Smooth muscle cell of the umbilical artery (primary cell): ENCODE data around the gene TMEM167B. TPM values are rescaled to one million over a fixed set of nuclear protein-coding genes. Genes with fewer than 3 reads are reported as not detected.

Experiments
- total RNA-seq: library from RNA; depleted of rRNA; stranded (reverse); fragments of >200 nt; gene quantifications from 2 replicates; pipeline ENCODE4 v1.2.3, GENCODE V29; 2014

The TMEM167B gene
- 33.0 and 40.7 TPM in 2 replicates for total RNA-seq

DNA sequence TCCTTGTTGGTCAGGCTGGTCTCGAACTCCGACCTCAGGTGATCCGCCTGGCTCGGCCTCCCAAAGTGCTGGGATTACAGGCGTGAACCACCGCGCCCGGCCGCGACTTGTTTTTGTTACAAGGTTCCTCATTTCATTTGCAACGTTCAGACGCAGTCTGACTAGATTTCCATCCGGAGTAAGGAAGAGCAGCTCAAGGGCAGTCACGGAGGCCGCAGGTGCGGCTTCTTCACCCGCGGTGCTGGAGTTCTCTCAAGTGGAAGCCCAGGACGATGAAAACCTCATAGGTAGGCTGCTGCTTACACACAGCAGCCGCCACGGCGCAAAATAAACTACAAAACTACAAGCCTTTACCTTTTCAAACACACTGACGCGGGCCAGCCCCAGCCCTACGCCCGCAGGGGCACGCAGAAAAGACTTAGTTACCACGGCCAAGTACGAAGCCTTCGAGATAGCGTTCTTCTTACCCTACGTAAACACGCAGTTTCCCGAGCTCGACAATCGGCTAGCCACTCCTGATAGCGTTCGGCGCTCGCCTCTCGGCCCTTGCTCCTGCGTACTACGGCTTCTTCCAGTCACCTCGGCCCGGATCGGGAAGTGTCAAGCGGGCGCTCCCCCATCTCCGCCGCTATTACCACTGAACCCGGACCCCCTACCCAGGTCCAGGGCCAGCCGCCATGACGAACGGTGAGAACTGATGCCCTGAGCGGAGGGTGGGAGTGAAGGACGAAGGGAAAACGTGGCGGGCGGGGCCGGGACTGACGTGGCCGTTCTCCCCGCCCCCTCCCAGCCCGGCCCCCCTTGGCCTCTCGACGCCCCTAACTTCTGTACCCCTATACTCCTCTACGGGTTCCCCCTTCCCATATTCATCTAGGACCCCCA lies at the start of gene TMEM167B:
Gene TMEM167B, plus strand, starts transcription at position 569 of the 882 bp plus-strand sequence. Its CDS starts 109 bp downstream, at position 678.

DNA sequence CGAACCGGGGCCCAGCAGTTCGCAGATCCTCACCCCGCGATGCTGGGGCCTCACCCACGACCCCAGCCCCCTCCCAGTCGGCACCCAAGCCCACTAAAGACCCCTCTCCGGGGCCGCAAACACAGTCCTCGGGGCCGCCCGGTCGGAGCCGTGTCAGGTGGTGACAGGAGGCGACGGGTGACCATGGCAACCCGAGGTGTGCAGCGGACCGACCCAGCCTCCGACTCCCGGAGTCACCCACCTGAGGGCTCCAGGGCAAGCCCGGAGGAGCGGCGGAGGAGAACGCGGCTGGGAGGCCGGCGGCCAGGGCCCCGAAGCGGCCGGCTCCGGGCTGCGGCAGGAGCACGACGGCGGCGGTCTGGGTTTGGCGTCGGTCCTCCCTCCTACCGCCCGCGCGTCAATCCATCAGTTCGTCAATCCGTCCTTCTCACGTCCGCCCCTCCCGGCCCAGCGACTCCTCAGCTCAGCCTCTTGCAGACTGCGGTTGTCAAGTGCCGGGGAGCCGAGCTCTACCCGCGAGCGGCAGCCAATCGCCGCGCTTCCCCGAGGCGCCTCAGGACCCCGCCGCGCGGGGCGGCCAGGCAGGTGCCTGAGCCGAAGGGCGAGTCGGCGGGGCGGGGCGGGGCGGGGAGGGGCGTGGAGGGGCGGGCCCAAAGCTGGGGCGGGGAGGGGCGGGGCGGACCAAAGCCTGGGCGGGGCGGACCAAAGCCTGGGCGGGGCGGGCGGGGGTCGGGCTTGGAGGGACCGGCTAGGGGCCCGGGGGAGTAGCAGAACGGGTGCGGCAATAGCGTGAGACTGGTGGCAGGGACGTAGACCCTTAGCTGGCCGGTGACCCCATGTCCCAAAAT lies 48.7 kb upstream of the TMEM167B start, which contains the start of gene WDR47:
Gene WDR47, minus strand, starts transcription at position 482 of the 848 bp plus-strand sequence. CDS start 18,590 bp downstream, outside the sequence.

DNA sequence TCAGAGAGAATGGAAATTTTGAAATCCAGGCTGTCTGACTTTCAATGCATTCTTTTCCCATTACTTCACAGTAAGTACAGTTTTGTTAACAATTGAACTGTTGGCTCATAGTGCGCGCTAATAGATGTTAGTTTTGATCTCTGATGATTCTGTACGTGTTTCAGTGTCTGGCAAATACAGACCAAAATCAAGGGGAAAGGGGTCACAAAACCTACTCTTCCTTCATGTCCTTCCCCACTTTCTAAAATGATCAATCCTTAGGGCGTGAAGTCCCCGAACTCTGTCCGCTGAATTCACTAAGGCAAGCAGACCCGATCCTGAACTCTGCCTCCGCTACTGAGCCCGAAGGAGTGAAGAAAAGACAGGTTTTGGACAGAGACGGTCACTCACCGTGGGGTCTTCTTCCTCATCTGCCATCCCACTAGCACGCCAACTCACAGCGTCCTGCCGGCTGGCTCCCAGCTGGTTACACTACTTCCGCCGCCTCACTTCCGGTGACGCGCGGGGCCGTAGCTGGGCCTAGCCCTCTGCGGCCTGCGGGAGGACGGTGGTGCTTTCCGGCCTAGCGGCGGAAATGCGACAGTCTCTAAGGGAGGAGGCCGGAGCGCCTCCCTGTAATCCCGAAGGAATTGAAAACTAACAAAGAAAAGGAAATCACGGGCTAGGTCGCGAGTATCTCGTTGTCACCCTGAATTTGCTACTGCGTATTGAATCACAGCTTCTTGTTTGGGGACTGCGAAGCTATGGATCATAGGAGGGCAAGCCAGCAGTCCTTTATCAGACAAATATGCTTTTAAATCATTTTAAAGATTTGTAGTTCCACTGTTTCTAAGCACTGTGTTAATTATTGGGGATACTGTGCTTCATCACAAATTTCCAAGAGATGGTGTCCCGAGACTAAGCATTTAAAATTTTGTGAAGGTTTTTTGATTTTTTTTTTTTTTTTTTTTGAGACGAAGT lies 14.8 kb upstream of the TMEM167B start, which contains the start of gene TAF13:
Gene TAF13, minus strand, starts transcription at position 473 of the 960 bp plus-strand sequence. Its CDS starts 56 bp downstream, at position 417.

DNA sequence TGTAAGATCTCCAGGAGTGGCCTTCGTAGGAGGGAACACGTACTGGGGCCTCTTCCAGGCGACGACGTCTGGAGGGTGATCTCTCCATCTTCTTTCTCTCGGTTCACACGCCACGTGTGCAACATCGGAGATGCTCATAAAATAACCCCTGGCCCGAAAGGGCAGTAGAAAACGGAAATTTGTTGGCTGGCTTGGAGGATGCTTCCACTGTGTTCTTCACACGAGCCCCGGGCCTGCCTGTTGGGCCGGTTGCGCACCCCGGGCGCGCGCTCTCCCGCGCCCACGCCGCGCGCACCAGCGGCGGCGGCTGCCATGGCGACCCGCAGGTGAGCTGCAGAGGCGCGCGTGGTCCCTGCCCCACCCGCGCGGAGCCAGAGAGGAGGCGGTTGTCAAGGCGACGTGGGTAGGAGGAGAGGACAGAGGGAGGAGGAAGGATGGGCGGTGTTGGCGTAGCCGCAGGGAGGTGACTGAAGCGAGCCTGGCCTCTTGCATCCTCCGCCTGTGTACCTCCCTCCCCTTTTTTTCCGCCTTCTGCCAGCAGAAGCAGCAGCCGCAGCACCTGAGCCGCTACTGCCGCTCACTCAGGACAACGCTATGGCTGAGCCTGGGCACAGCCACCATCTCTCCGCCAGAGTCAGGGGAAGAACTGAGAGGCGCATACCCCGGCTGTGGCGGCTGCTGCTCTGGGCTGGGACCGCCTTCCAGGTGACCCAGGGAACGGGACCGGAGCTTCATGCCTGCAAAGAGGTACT lies 23.2 kb downstream of the TMEM167B start, which contains the start of gene ELAPOR1:
Gene ELAPOR1, plus strand, starts transcription at position 526 of the 752 bp plus-strand sequence. Its CDS starts 69 bp downstream, at position 595.

Other genes with a start within 250 kb of the TMEM167B start
- not detected in 2 replicates for gene AKNAD1, start 233.7 kb upstream of the TMEM167B start, total RNA-seq
- gene GPSM2, start 213.8 kb upstream of the TMEM167B start, total RNA-seq = 6.5 and 18.7 TPM in 2 replicates
- 58.2 and 73.0 TPM in 2 replicates for gene CLCC1, start 127.3 kb upstream of the TMEM167B start, total RNA-seq
- gene WDR47, start 48.7 kb upstream of the TMEM167B start, total RNA-seq = 17.2 and 23.8 TPM in 2 replicates
- 172 and 200 TPM in 2 replicates for gene TAF13, start 14.8 kb upstream of the TMEM167B start, total RNA-seq
- gene ELAPOR1, start 23.4 kb downstream of the TMEM167B start, total RNA-seq = 0.23 and 0.89 TPM in 2 replicates
- gene SARS1, start 123.2 kb downstream of the TMEM167B start, total RNA-seq = 280 and 283 TPM in 2 replicates
- gene CELSR2, start 158.8 kb downstream of the TMEM167B start, total RNA-seq = 3.0 and 4.5 TPM in 2 replicates
- 1.5 and 6.0 TPM in 2 replicates for gene PSRC1, start 192.4 kb downstream of the TMEM167B start, total RNA-seq
- not detected in 2 replicates for gene MYBPHL, start 216.2 kb downstream of the TMEM167B start, total RNA-seq